Stimulated activated CD4-positive, alpha-beta T cell treated with anti-CD3 and anti-CD28 coated beads, Interleukin-1b, Interleukin-23, amount 100 ng/mL, for 24 hours (primary cell): ENCODE results near the gene PPP1R2.
A peak's percentile ranks its signal among the peaks of the same experiment; 100 is the strongest.
"Not testable (repeated sequence)": the region's sequence is repeated elsewhere in the genome, so short reads cannot be mapped to it uniquely, and the experiment has no call there.

ENCODE experiments used
- DNase-seq, 4 experiments: peaks; one replicate each; pipeline ENCODE4 v3.0.0-alpha.2; 2020; ENCODE audit warnings: low read depth in 4 of 4, low spot score in 1 of 4

Gene PPP1R2

DNA sequence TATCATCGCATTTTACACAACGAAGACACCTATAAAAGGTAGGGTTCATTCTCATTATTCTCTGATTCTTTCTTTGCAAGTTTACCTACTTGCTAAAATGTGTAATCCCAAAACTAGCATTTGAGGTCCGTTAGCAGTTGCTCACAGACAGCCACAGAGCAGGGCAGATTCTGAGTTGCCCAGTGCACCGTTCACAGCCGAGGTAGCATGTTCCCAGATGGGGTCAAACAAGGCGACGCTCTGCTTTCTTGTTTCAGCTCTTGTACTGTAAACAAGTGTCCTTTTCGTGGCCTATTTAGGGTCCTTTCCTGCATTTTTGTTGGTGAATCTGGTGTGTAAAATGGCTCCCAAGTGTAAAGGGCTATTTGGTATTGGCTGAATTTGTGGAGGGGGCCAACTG lies 3.1 kb downstream of the PPP1R2 start:
- DNase-seq: no peak

GRCh38 chr3:195539479-195539878 lies 3.6 kb downstream of the PPP1R2 start:
- no peak for DNase-seq

DNA sequence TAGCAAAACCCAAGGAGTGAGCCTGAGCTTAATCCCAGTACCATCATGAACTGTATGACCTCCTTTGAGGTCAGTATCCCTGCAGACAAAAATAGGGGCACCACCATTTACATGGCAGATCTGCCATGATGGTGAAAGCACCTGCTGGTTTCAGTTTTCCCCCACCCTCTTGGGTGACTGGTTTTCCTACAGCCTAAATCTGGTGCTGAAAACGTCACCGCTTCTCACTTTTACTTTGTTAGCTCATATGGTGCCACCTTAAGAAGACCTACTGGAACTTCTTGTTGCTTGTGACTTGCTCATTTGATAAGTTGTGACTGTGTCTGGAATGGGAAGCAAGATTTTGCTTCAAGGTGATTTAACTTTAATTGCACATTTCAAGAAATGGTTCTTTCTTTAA lies 5.1 kb downstream of the PPP1R2 start:
- peak in 1 of 4 experiments; percentile 50 for DNase-seq

GRCh38 chr3:195535293-195535692 lies 7.8 kb downstream of the PPP1R2 start:
- DNase-seq: no peak

DNA sequence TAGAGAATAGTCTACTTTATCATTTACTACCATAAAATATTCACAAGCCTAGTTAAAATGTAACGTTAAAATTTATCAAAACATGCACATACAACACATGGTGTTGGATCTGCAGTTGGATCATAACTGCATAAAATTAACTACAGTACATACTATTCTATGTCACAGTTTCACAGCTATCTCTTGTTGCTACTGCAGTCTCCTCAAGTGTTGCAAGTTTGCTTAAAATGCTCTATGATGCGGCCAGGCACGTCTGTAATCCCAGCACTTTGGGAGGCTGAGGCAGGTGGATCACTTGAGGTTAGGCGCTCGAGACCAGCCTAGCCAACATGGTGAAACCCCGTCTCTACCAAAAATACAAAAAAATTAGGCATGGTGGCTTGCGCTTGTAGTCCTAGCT lies 10.3 kb downstream of the PPP1R2 start:
- no peak for DNase-seq

DNA sequence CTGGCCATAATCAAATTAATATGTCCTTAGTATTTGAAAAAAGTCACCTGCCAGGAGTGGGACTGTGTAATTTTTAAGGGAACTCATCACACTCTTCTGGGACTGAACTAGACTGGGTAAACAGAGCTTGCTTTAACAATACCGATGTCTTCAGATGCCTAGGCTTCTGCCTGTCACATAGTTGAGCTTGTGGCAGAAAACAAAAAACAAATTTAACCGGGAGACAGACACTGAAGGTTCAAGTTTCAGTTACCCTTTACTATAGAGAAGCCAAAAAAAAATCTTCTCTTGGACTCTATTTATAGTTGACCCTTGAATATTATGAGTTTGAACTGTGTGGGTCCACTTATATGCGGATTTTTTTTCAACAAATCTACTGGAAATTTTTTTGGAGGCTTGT lies 10.8 kb downstream of the PPP1R2 start:
- no peak for DNase-seq

DNA sequence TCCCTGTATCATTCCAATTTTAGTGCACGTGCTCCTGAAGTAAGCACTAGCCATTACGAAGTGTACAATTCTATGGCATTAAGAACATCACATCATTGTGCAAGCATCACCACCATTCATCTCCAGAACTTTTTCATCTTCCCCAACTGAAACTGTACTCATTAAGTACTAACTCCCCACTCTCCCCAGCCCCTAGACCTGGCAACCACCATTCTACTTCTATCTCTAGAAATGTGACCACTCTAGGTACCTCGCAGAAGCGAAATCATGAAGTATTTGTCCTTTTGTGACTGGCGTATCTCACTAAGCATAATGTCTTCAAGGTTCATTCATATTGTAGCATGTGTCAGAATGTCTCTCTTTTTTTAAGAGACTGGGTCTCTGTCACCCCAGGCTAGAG lies 11.4 kb downstream of the PPP1R2 start:
- no peak for DNase-seq

DNA sequence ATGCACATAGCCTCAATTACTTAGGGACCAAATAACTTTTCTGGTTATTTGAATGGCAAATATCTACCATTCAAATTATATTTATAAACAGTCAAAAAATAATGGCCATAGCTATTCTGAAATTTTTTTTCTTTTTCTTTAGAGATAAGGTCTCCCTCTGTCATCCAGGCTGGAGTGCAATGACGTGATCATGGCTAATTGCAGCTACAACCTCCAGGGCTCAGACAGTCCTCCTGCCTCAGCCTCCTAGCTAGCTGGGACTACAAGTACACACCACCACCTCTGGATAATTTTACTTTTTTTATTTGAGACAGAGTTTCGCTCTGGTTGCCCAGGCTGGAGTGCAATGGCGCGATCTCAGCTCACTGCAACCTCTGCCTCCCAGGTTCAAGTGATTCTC lies 16.6 kb downstream of the PPP1R2 start:
- no peak for DNase-seq

DNA sequence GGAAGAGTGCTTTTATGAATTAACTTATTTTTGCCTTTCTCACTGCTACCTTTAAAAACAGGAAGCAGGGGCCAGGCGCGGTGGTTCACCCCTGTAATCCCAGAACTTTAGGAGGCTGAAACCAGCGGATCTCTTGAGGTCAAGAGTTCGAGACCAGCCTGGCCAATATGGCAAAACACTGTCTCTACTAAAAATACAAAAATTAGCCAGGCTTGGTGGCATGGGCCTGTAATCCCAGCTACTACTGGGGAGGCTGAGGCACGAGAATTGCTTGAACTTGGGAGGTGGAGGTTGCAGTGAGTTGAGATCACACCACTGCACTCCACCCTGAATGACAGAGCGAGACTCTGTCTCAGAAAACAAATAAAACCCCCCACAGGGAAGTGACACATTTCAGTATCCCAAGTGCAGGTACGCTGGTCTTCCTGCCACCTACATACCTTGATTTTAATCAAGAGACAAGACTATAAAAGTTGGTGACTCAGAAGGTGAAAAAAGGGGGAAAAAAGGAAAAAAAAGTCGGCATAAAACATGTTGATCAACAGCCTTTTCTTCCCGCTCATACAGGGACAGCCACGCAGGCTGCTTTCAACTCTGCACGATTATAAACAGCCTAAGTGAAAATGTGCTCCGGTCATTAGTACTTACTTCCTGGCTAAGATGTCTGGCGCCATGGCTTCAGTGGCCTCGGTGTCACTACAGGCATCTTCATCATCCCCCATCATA lies 18.8 kb downstream of the PPP1R2 start:
- no peak for DNase-seq

GRCh38 chr3:195522254-195523023 lies 20.7 kb downstream of the PPP1R2 start:
- peak in 1 of 4 experiments; percentile 28 for DNase-seq

- DNase-seq: no peak
These were observed 26.1 kb downstream of the PPP1R2 start for GRCh38 chr3:195517030-195517429.

GRCh38 chr3:195514610-195515235 lies 28.4 kb downstream of the PPP1R2 start:
- DNase-seq: not testable (repeated sequence)

- no peak for DNase-seq
These were observed 30.3 kb downstream of the PPP1R2 start for GRCh38 chr3:195512798-195513345.

DNA sequence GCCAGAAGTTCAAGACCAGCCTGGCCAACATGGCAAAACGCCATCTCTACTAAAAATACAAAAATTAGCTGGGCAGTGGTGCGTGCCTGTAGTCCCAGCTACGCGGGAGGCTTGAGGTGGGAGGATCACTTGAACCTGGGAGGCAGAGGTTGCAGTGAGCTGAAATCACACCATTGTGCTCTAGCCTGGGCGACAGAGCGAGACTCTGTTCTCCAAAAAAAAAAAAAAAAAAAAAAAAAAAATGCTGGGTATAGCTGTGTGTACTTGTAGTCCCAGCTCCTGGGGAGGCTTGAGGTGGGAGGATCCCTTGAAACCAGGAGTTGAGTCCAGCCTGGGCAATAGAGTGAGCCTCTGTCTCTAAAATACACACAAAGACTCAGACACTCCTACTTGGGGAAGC lies 32.0 kb downstream of the PPP1R2 start:
- no peak for DNase-seq

DNA sequence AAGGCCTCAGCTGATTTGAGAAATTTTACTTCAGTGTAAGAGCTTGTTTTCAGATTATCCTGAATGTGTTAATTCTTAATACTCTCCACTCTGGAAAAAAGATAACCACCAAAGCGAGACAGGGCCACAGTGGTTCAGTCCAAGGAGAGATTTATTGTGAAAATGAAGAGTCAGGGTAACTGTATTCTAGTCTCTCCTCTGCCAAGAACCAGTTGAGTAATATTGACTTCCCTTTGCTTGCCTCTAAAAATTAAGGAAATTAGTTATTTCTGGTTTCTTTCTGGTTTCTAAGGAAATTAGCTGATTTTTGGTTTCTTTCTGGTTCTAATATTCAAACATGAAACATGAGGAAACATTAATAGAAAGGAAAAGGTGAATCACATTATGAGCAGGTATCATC lies 34.9 kb downstream of the PPP1R2 start:
- DNase-seq: no peak

DNA sequence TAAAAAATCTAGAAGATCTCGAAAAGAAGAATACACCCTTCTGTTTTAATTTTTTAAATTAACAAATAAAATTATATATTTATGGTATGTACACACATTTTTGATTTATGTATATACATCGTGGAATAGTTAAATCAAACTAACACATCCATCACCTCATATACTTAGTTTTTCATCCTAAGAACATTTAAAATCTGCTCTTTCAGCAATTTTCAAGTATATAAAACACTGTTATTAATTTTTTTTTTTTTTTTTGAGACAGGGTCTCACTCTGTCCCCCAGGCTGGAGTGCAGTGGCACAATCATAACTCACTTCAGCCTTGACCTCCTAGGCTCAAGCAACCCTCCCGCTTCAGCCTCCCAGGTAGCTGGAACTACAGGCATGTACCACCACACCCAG lies 67.5 kb downstream of the PPP1R2 start:
- no peak for DNase-seq

GRCh38 chr3:195475116-195475515 lies 68.0 kb downstream of the PPP1R2 start:
- DNase-seq: not testable (repeated sequence)

- no peak for DNase-seq
These were observed 74.3 kb downstream of the PPP1R2 start for GRCh38 chr3:195468841-195469240.

DNA sequence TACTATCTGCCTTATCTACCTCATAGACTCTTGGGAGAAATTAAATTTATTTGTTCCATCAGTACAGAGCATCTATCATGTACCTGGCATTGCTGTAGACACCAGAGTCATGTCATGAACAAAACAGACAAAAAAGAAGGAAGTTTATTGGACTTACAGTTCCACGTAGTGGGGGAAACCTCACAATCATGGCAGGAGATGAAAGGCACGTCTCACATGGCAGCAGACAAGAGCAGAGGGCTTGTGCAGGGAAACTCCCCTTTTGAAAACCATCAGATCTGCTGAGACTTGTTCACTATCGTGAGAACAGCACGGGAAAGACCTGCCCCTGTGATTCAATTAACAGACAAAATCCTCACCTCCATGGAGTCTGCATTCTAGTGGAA lies 74.7 kb downstream of the PPP1R2 start:
- DNase-seq: no peak

DNA sequence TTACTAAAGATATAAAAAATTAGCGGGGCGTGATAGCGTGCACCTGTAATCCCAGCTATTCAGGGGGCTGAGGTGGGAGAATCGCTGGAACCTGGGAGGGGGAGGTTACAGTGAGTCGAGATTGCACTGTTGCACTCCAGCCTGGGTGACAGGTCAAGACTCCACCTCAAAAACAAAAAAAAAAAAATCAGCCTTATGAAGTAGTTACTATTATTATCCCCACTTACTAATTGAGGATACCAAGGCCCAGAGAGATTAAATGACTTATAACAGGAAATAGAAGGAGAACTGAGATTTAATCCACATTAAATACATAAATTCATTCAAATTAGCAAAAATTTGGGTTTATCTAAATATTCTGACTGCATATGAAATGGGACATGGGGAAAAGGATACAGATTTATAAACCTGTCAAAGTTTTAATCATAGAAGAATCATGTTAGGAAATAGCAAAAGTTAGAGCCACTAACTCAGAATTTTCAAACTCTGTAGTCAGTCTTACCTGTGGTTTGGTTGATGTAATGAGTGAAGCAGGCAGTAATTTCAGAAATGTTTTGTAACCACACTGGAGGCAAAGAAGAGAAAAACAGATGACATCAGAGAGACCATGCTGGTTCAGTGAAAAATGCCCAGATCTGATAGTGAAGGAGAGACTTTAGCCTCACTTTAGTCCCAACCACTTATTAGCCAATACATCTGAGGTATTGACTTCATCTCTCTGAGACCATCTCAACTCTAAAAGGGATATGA lies 75.3 kb downstream of the PPP1R2 start:
- DNase-seq: no peak

DNA sequence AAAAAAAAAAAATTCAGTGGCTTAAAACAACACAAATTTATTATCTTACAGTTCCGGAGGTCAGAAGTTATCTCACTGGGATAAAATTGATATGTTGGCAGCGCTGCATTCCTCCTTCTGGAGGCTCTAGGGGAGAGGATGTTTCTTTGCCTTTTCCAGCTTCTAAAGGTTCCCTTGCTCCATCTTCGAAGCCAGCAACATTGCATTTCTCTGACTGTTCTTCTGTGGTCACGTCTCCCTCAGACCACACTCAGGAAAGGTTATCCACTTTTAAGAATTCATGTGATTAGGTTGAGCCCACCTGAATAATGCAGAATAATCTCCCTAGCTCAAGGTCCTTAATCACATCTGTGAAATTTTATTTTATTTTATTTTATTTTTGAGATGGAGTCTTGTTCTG lies 76.9 kb downstream of the PPP1R2 start:
- DNase-seq: no peak
